Spinal cord (tissue), 10 donors: ENCODE measurements around the gene ZWILCH. TPM values are rescaled to one million over a fixed set of nuclear protein-coding genes. Genes with fewer than 3 reads are reported as not detected.
"Not testable (repeated sequence)": the region's sequence is repeated elsewhere in the genome, so short reads cannot be mapped to it uniquely, and the experiment has no call there.

Experiments used
- DNase-seq, 6 donors: peaks; one replicate each; pipeline versions ENCODE4 v3.0.0 to v3.0.0-alpha.2; 2013 to 2015; ENCODE audit warnings: low spot score in 6 of 6, low read depth in 4 of 6
- H3K27ac ChIP-seq: one replicate; pipeline ENCODE4 v1.5.1; 2013; ENCODE audit warnings: low read depth, low read length, control low read depth
- H3K27me3 ChIP-seq: one replicate; pipeline ENCODE4 v1.6.1; 2013; ENCODE audit warnings: low read length; ENCODE audit not compliant: control insufficient read depth, insufficient read depth
- H3K36me3 ChIP-seq: one replicate; pipeline ENCODE4 v1.6.1; 2013; ENCODE audit warnings: low read length; ENCODE audit not compliant: control insufficient read depth, insufficient read depth
- H3K4me1 ChIP-seq: one replicate; pipeline ENCODE4 v1.6.1; 2013; ENCODE audit warnings: low read length; ENCODE audit not compliant: control insufficient read depth, insufficient read depth
- H3K4me3 ChIP-seq: one replicate; pipeline ENCODE4 v1.5.1; 2013; ENCODE audit warnings: low read depth, low read length, control low read depth
- H3K9me3 ChIP-seq: one replicate; pipeline ENCODE4 v1.6.1; 2013; ENCODE audit warnings: low read length; ENCODE audit not compliant: control insufficient read depth, insufficient read depth
- WGBS: methylation state at CpG from one replicate; pipeline ENCODE4 v1.1.5; 2013; ENCODE audit warnings: missing lambda C conversion rate; ENCODE audit not compliant: insufficient coverage; 5-methylcytosine and 5-hydroxymethylcytosine counted together
- polyA plus RNA-seq, 2 donors: library from polyadenylated mRNA; unstranded; fragments of 120-200 nt; gene quantifications; one replicate each; pipeline ENCODE4 v1.2.1, GENCODE V29; 2013; ENCODE audit not compliant: insufficient read length in 2 of 2
- total RNA-seq, 2 donors: library from RNA; depleted of rRNA in 1 of 2; stranded (reverse); fragments of 120-200 nt in 1 of 2; fragments of >200 nt in 1 of 2; gene quantifications; one replicate each; pipeline versions ENCODE4 v1.2.3 to v1.2.4, GENCODE V29; 2013 to 2014
- donor health status: healthy.

The ZWILCH gene
- total and polyA plus RNA-seq, 4 donors: 17.7 to 22.8 (median 19.8) TPM

GRCh38 chr15:66498501-66499386, 6.4 kb upstream of the ZWILCH start:
- Histone ChIP-seq H3K27me3 (no peaks in the 10 kb centered on the region), H3K4me3 (no peak overlapping the region), H3K36me3 (peaks cover 37% of the 10 kb centered on the region), H3K9me3 (no peaks in the 10 kb centered on the region), H3K4me1 (peaks cover 14% of the 10 kb centered on the region), H3K27ac (peak overlapping the region; percentile 54)
- 75% methylated on average over 2 of the region's 3 CpGs for WGBS
- peak in 2 of 6 donors; percentile 63 to 73 for DNase-seq

GRCh38 chr15:66500346-66500745, 4.8 kb upstream of the ZWILCH start:
- not testable (repeated sequence) for H3K27me3 ChIP-seq, H3K4me3 ChIP-seq, H3K27ac ChIP-seq, H3K9me3 ChIP-seq, DNase-seq
- H3K36me3 ChIP-seq: peaks cover 33% of the 10 kb centered on the region
- 82% methylated on average over 6 of the region's 7 CpGs for WGBS
- peaks cover 14% of the 10 kb centered on the region for H3K4me1 ChIP-seq

- 88% methylated on average over 10 of the region's 10 CpGs for WGBS
- Histone ChIP-seq H3K4me3 (no peak overlapping the region), H3K27ac (no peak overlapping the region), H3K9me3 (no peaks in the 10 kb centered on the region), H3K27me3 (no peaks in the 10 kb centered on the region), H3K4me1 (no peaks in the 10 kb centered on the region), H3K36me3 (peaks cover 25% of the 10 kb centered on the region)
- DNase-seq: no peak
These were observed 2.6 kb upstream of the ZWILCH start for GRCh38 chr15:66502491-66502890.

GRCh38 chr15:66503041-66503648, 2.0 kb upstream of the ZWILCH start:
- 77% methylated on average over 3 of the region's 13 CpGs for WGBS
- not testable (repeated sequence) for DNase-seq, H3K9me3 ChIP-seq, H3K4me1 ChIP-seq, H3K27me3 ChIP-seq
- Histone ChIP-seq H3K27ac (peak overlapping the region; percentile 6), H3K4me3 (peak overlapping the region; percentile 99), H3K36me3 (peaks cover 25% of the 10 kb centered on the region)

- H3K9me3 ChIP-seq: no peaks in the 10 kb centered on the region
- peak overlapping the region; percentile 90 for H3K27ac ChIP-seq
- H3K27me3 ChIP-seq: no peaks in the 10 kb centered on the region
- peak overlapping the region; percentile 99 for H3K4me3 ChIP-seq
- no peaks in the 10 kb centered on the region for H3K4me1 ChIP-seq
- DNase-seq: no peak
- 5% methylated on average over 6 of the region's 12 CpGs for WGBS
- peaks cover 20% of the 10 kb centered on the region for H3K36me3 ChIP-seq
These were observed 1.2 kb upstream of the ZWILCH start for GRCh38 chr15:66503780-66504562.

- peak in 1 of 6 donors; percentile 17 for DNase-seq
- WGBS: 0% methylated on average over 12 of the region's 13 CpGs
- Histone ChIP-seq H3K27me3 (no peaks in the 10 kb centered on the region), H3K4me1 (no peaks in the 10 kb centered on the region), H3K27ac (peak overlapping the region; percentile 90), H3K36me3 (peaks cover 9% of the 10 kb centered on the region), H3K9me3 (no peaks in the 10 kb centered on the region), H3K4me3 (peak overlapping the region; percentile 99)
These were observed 295 bp downstream of the ZWILCH start for GRCh38 chr15:66505430-66505811.

GRCh38 chr15:66505818-66506217, 692 bp downstream of the ZWILCH start:
- peaks cover 5% of the 10 kb centered on the region for H3K36me3 ChIP-seq
- H3K27me3 ChIP-seq: no peaks in the 10 kb centered on the region
- H3K27ac ChIP-seq: no peak overlapping the region
- no peak for DNase-seq
- H3K9me3 ChIP-seq: no peaks in the 10 kb centered on the region
- no peaks in the 10 kb centered on the region for H3K4me1 ChIP-seq
- peak overlapping the region; percentile 99 for H3K4me3 ChIP-seq
- no CpG with 5 or more reads among the region's 4 CpGs for WGBS

GRCh38 chr15:66508293-66508883, 3.3 kb downstream of the ZWILCH start:
- H3K36me3 ChIP-seq: no peaks in the 10 kb centered on the region
- no peaks in the 10 kb centered on the region for H3K4me1 ChIP-seq
- no peak overlapping the region for H3K27ac ChIP-seq
- no peaks in the 10 kb centered on the region for H3K9me3 ChIP-seq
- no CpG with 5 or more reads among the region's 3 CpGs for WGBS
- no peak overlapping the region for H3K4me3 ChIP-seq
- DNase-seq: no peak
- no peaks in the 10 kb centered on the region for H3K27me3 ChIP-seq

- WGBS: no CpG with 5 or more reads among the region's 3 CpGs
These were observed 9.5 kb downstream of the ZWILCH start for GRCh38 chr15:66514586-66514985.

More at GRCh38 chr15:66514586-66514985, 9.5 kb downstream of the ZWILCH start:
- Histone ChIP-seq H3K4me3 (no peak overlapping the region), H3K27ac (no peak overlapping the region), H3K36me3 (peaks cover 6% of the 10 kb centered on the region), H3K4me1 (no peaks in the 10 kb centered on the region), H3K27me3 (no peaks in the 10 kb centered on the region), H3K9me3 (no peaks in the 10 kb centered on the region)
- no peak for DNase-seq
